ENCODE results near the gene OR6C70.
"Not testable (repeated sequence)": the region's sequence is repeated elsewhere in the genome, so short reads cannot be mapped to it uniquely, and the experiment has no call there.

The OR6C70 gene

GRCh38 chr12:55470088-55470829 lies at the start of gene OR6C70:
TSS of gene OR6C70 (minus strand) at chr12:55470138. CDS start at chr12:55470138, 0 bp downstream.
- DNase-seq (ENCODE audit: low read depth): peak; percentile 48

GRCh38 chr12:55516391-55516790 lies 46.5 kb upstream of the OR6C70 start:
- DNase-seq (ENCODE audit: low read depth): no peak

GRCh38 chr12:55515696-55516095 lies 45.8 kb upstream of the OR6C70 start:
- peak; percentile 10 for DNase-seq (ENCODE audit: low read depth)

- no peak for DNase-seq (ENCODE audit: low read depth)
Observed at GRCh38 chr12:55501601-55502000, 31.7 kb upstream of the OR6C70 start.

DNA sequence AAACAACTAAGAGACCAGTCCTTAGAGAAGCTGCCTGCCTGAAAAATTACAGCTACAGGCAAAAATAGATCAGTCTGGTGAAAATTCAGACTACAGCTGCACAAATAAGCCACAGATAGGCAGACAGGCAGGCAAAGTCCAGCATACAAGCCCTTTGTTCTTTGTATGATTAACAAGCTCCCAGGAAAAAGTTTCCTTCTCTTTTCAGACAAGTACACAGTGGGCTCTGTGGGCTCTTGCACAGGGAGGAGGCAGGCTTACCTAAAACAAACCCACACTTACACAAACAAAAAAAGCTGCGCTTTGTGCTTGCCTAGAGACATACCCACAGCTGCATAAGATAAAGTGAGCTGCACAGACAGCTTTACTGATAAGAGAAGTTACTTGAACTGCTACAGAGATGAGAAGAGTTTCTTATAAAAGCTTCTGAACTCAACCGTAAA lies 29.9 kb upstream of the OR6C70 start:
- DNase-seq (ENCODE audit: low read depth): no peak

GRCh38 chr12:55499231-55499630 lies 29.3 kb upstream of the OR6C70 start:
- no peak for DNase-seq (ENCODE audit: low read depth)

DNA sequence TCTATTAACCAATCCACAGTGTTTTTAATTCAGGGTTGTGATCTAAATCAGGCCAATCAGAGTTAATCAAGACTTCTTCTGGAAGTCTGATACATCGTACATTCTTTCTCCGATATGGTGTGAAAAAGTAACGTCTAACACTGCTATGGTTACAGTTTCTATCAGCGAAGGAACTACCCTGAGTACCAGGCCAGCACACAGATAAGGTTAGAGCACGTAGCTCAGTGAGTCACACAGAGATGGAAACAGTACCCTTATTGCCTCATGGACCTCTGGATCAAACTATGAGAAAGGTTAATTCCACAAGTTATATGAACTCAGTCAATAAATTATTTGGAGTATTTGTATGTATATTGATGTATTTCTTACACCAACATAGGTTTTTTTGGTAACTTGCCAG lies 25.6 kb upstream of the OR6C70 start:
- DNase-seq (ENCODE audit: low read depth): no peak

DNA sequence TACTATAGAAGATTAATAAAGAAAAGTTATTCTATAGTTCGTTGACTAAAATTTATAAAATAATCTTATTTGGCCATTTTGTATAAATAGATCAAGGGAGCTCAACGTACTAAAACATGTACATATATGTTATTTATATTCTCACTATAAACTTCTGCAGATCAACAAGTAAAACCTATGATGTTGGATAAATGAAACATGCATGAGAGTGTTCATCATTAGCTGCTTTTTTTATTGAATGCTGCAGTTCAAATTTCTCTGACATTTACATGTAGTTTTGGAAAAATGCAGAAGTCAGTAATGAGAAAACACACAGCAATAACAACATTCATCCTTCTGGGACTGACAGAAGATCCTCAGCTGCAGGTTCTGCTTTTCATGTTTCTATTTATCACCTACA lies 22.1 kb upstream of the OR6C70 start, which contains the start of gene OR6C68:
TSS of gene OR6C68 (plus strand) at position 301 of the 400 bp plus-strand sequence. CDS start at position 301, 0 bp downstream.
- DNase-seq (ENCODE audit: low read depth): no peak

- DNase-seq (ENCODE audit: low read depth): not testable (repeated sequence)
Observed at GRCh38 chr12:55484284-55484683, 14.3 kb upstream of the OR6C70 start.

- DNase-seq (ENCODE audit: low read depth): not testable (repeated sequence)
Observed at GRCh38 chr12:55479136-55479535, 9.2 kb upstream of the OR6C70 start.

DNA sequence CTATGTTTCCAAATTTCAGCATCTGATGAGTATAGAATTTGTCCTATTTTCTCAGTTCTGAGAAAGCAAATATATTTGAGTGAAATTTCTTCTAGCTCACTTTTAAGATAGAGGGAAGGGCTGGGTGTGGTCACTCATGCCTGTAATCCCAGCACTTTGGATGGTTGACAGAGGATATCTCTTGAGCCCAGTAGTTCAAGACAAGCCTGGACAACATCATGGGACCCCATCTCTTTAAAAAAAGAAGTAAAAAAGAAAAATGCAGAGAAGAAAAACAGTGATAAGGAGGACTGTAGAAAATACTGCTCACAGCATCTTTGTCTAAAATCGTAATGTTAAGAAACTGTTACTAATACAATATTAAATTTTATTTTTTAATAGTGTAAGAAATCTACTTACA lies 2.3 kb upstream of the OR6C70 start:
- no peak for DNase-seq (ENCODE audit: low read depth)

GRCh38 chr12:55469291-55469690 lies 647 bp downstream of the OR6C70 start:
- DNase-seq (ENCODE audit: low read depth): no peak

DNA sequence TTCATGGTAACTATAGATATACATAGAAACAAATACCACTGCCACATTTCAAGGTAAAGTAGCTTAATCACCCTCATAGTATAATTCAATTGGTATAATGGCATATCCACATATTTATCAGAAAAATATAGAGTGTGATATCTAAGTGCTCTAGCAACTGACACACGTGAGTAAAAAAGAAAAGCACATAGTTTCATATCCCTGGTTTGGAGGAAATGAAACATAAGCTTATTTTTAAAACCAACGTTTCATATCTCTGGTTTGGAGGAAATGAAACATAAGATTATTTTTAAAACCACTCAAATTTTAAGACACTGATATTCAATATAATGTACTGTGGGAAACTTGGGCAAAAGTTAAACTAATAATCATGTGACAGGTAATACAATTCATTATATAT lies 2.1 kb downstream of the OR6C70 start:
- DNase-seq (ENCODE audit: low read depth): no peak

DNA sequence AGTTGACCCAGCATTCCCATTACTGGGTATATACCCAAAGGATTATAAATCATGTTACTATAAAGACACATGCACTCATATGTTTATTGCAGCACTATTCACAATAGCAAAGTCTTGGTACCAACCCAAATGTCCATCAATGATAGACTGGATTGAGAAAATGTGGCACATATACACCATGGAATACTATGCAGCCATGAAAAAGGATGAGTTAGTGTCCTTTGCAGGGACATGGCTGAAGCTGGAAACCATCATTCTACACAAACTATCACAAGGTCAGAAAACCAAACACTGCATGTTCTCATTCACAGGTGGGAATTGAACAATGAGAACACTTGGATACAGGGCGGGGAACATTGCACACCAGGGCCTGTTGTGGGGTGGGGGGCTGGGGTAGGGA lies 5.0 kb downstream of the OR6C70 start:
- not testable (repeated sequence) for DNase-seq (ENCODE audit: low read depth)

- no peak for DNase-seq (ENCODE audit: low read depth)
Observed at GRCh38 chr12:55448825-55449224, 21.1 kb downstream of the OR6C70 start.

GRCh38 chr12:55446326-55446725 lies 23.6 kb downstream of the OR6C70 start:
- no peak for DNase-seq (ENCODE audit: low read depth)

- DNase-seq (ENCODE audit: low read depth): no peak
Observed at GRCh38 chr12:55445357-55445756, 24.6 kb downstream of the OR6C70 start.

- DNase-seq (ENCODE audit: low read depth): no peak
Observed at GRCh38 chr12:55443776-55444175, 26.2 kb downstream of the OR6C70 start, which contains the start of gene OR6C2. TSS of gene OR6C2 (plus strand) at chr12:55444076. CDS start at chr12:55452214, 8,138 bp downstream.

DNA sequence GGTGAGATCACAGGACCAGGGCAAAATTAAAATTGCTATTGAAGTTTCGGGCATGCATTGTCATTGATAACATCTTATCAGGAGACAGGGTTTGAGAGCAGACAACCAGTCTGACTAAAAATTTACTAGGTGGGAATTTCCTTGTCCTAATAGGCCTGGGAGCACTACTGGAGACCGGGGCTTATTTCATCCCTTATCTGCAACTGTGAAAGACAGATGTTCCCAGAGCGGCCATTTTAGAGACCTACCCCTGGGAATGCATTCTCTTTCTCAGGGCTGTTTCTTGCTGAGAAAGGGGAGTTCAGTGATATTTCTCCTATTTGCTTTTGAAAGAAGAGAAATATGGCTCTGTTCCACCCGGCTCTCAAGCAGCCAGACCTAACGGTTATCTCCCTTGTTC lies 28.7 kb downstream of the OR6C70 start:
- not testable (repeated sequence) for DNase-seq (ENCODE audit: low read depth)

- no peak for DNase-seq (ENCODE audit: low read depth)
Observed at GRCh38 chr12:55428331-55429243, 41.4 kb downstream of the OR6C70 start.

DNA sequence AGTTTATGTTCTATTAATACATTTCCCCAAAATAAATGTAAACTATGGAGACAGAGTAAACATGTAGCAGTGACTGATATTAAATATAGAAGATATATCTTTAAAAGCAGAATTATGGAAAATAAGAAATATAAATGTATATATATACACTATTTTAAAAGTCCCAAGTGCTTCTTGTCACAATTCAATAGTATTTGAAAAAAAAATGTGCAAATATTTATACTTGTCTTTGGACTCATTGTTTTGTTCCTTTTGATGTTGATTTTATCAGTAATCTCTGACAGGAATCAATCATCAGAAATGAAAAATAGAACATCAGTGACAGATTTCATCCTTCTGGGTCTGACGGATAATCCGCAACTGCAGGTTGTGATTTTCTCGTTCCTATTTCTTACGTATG lies 44.0 kb downstream of the OR6C70 start, which contains the start of gene OR6C76:
TSS of gene OR6C76 (plus strand) at position 301 of the 400 bp plus-strand sequence. CDS start at position 301, 0 bp downstream.
- DNase-seq (ENCODE audit: low read depth): no peak

- DNase-seq (ENCODE audit: low read depth): no peak
Observed at GRCh38 chr12:55420307-55420962, 49.5 kb downstream of the OR6C70 start.

Data from ELR (cell line).